BLaER1 (cell line): Measurements from ENCODE around the gene PPP1R13B.
"Not testable (repeated sequence)": the region's sequence is repeated elsewhere in the genome, so short reads cannot be mapped to it uniquely, and the experiment has no call there.

ENCODE experiments used
- H3K27ac ChIP-seq: shearing (Covaris generic); formaldehyde crosslinking; 2 replicates; pipeline ENCODE4 v1.8.1; 2022
- H3K27me3 ChIP-seq: shearing (Covaris generic); formaldehyde crosslinking; 2 replicates; pipeline ENCODE4 v1.8.1; 2022
- H3K36me3 ChIP-seq: shearing (Covaris generic); formaldehyde crosslinking; 2 replicates; pipeline ENCODE4 v1.8.1; 2022
- H3K4me1 ChIP-seq: shearing (Covaris generic); formaldehyde crosslinking; 2 replicates; pipeline ENCODE4 v1.8.1; 2022
- H3K4me2 ChIP-seq: shearing (Covaris generic); formaldehyde crosslinking; 2 replicates; pipeline ENCODE4 v1.8.1; 2022
- H3K4me3 ChIP-seq: shearing (Covaris generic); formaldehyde crosslinking; 2 replicates; pipeline ENCODE4 v1.8.1; 2022
- H3K9ac ChIP-seq: shearing (Covaris generic); formaldehyde crosslinking; 2 replicates; pipeline ENCODE4 v1.8.1; 2022
- H3K9me3 ChIP-seq: shearing (Covaris generic); formaldehyde crosslinking; 2 replicates; pipeline ENCODE4 v1.8.1; 2022
- H4K20me1 ChIP-seq: shearing (Covaris generic); formaldehyde crosslinking; 2 replicates; pipeline ENCODE4 v1.8.1; 2022
- Cebpa-rat ChIP-seq: shearing (Covaris generic); IDR thresholded peaks from 2 replicates; pipeline ENCODE4 v1.8.1; 2022

The PPP1R13B gene

GRCh38 chr14:103803661-103804060 lies 43.7 kb downstream of the PPP1R13B start:
- no peak overlapping the region for H3K4me2 ChIP-seq
- no peak for TF ChIP-seq Cebpa-rat
- H3K4me3 ChIP-seq = no peak overlapping the region
- no peaks in the 10 kb centered on the region for H3K27me3 ChIP-seq
- no peaks in the 10 kb centered on the region for H3K9me3 ChIP-seq
- no peak overlapping the region for H3K27ac ChIP-seq
- no peaks in the 10 kb centered on the region for H3K36me3 ChIP-seq
- H3K9ac ChIP-seq = no peak overlapping the region
- H4K20me1 ChIP-seq = peaks cover 16% of the 10 kb centered on the region; the same call in 1 of the 2 replicates
- peaks cover 40% of the 10 kb centered on the region for H3K4me1 ChIP-seq

GRCh38 chr14:103802356-103802755 lies 45.0 kb downstream of the PPP1R13B start:
- H3K9me3 ChIP-seq = no peaks in the 10 kb centered on the region
- H3K27me3 ChIP-seq = no peaks in the 10 kb centered on the region
- TF ChIP-seq Cebpa-rat = no peak
- H3K9ac ChIP-seq = no peak overlapping the region
- peaks cover 30% of the 10 kb centered on the region for H3K4me1 ChIP-seq
- H3K36me3 ChIP-seq = no peaks in the 10 kb centered on the region
- peaks cover 14% of the 10 kb centered on the region; the same call in 1 of the 2 replicates for H4K20me1 ChIP-seq
- no peak overlapping the region for H3K4me2 ChIP-seq
- H3K27ac ChIP-seq = no peak overlapping the region
- no peak overlapping the region for H3K4me3 ChIP-seq

- no peaks in the 10 kb centered on the region for H3K27me3 ChIP-seq
- TF ChIP-seq Cebpa-rat = no peak
- H3K4me1 ChIP-seq = peaks cover 21% of the 10 kb centered on the region
Observed at GRCh38 chr14:103801459-103801858, 45.9 kb downstream of the PPP1R13B start.

GRCh38 chr14:103793192-103793591 lies 54.2 kb downstream of the PPP1R13B start:
- not testable (repeated sequence) for H3K4me1 ChIP-seq, H3K36me3 ChIP-seq, H4K20me1 ChIP-seq, H3K9ac ChIP-seq, H3K4me3 ChIP-seq, H3K4me2 ChIP-seq, H3K27me3 ChIP-seq, H3K27ac ChIP-seq, H3K9me3 ChIP-seq

More at GRCh38 chr14:103801459-103801858, 45.9 kb downstream of the PPP1R13B start:
- Histone ChIP-seq H3K4me2 (no peak overlapping the region), H3K9ac (no peak overlapping the region), H4K20me1 (peaks cover 5% of the 10 kb centered on the region; the same call in 1 of the 2 replicates), H3K27ac (no peak overlapping the region), H3K4me3 (no peak overlapping the region), H3K9me3 (no peaks in the 10 kb centered on the region), H3K36me3 (no peaks in the 10 kb centered on the region)

GRCh38 chr14:103788086-103788485 lies 59.3 kb downstream of the PPP1R13B start:
- H3K4me2 ChIP-seq = no peak overlapping the region
- no peaks in the 10 kb centered on the region for H4K20me1 ChIP-seq
- H3K9ac ChIP-seq = no peak overlapping the region
- no peak for TF ChIP-seq Cebpa-rat
- peaks cover 8% of the 10 kb centered on the region for H3K4me1 ChIP-seq
- no peak overlapping the region for H3K27ac ChIP-seq
- H3K36me3 ChIP-seq = no peaks in the 10 kb centered on the region
- no peaks in the 10 kb centered on the region for H3K27me3 ChIP-seq
- H3K4me3 ChIP-seq = no peak overlapping the region
- H3K9me3 ChIP-seq = no peaks in the 10 kb centered on the region

GRCh38 chr14:103782376-103782775 lies 65.0 kb downstream of the PPP1R13B start:
- Histone ChIP-seq H3K9me3 (peaks cover 2% of the 10 kb centered on the region; the same call in 1 of the 2 replicates), H3K36me3 (peaks cover 5% of the 10 kb centered on the region; the same call in 1 of the 2 replicates), H3K4me1 (peaks cover 17% of the 10 kb centered on the region), H3K27me3 (no peaks in the 10 kb centered on the region), H3K27ac (no peak overlapping the region), H3K4me2 (peak overlapping the region; percentile 65; the same call in 1 of the 2 replicates), H4K20me1 (no peaks in the 10 kb centered on the region), H3K4me3 (no peak overlapping the region), H3K9ac (no peak overlapping the region)
- TF ChIP-seq Cebpa-rat = no peak

GRCh38 chr14:103776319-103776718 lies 71.1 kb downstream of the PPP1R13B start:
- H3K4me2 ChIP-seq, H3K4me3 ChIP-seq, H3K36me3 ChIP-seq, H3K27ac ChIP-seq, H3K9ac ChIP-seq, H3K27me3 ChIP-seq, H3K4me1 ChIP-seq, H4K20me1 ChIP-seq: not testable (repeated sequence)
- H3K9me3 ChIP-seq = peaks cover 21% of the 10 kb centered on the region

- H3K9ac ChIP-seq = no peak overlapping the region
- TF ChIP-seq Cebpa-rat = no peak
- no peak overlapping the region for H3K4me2 ChIP-seq
- H4K20me1 ChIP-seq = no peaks in the 10 kb centered on the region
- H3K9me3 ChIP-seq = peaks cover 22% of the 10 kb centered on the region
- peaks cover 9% of the 10 kb centered on the region; the same call in 1 of the 2 replicates for H3K36me3 ChIP-seq
- no peaks in the 10 kb centered on the region for H3K4me1 ChIP-seq
- H3K27me3 ChIP-seq = no peaks in the 10 kb centered on the region
- no peak overlapping the region for H3K4me3 ChIP-seq
- no peak overlapping the region for H3K27ac ChIP-seq
Observed at GRCh38 chr14:103775506-103775905, 71.9 kb downstream of the PPP1R13B start.

- Histone ChIP-seq H3K4me1 (no peaks in the 10 kb centered on the region), H3K4me3 (no peak overlapping the region), H3K27ac (no peak overlapping the region), H3K9ac (no peak overlapping the region), H3K9me3 (peaks cover 22% of the 10 kb centered on the region), H3K27me3 (no peaks in the 10 kb centered on the region), H3K4me2 (no peak overlapping the region), H3K36me3 (peaks cover 8% of the 10 kb centered on the region; the same call in 1 of the 2 replicates), H4K20me1 (no peaks in the 10 kb centered on the region)
- no peak for TF ChIP-seq Cebpa-rat
Observed at GRCh38 chr14:103773521-103773920, 73.9 kb downstream of the PPP1R13B start.

- Histone ChIP-seq H3K4me3 (no peak overlapping the region), H3K4me2 (no peak overlapping the region), H3K27ac (no peak overlapping the region), H4K20me1 (no peaks in the 10 kb centered on the region), H3K36me3 (0 out of 2 replicates have a peak, but pooled peaks cover 4% of the 10 kb centered on the region), H3K4me1 (no peaks in the 10 kb centered on the region), H3K9ac (no peak overlapping the region), H3K9me3 (peaks cover 19% of the 10 kb centered on the region), H3K27me3 (no peaks in the 10 kb centered on the region)
- no peak for TF ChIP-seq Cebpa-rat
Observed at GRCh38 chr14:103772078-103772712, 75.2 kb downstream of the PPP1R13B start.

- TF ChIP-seq Cebpa-rat = no peak
- Histone ChIP-seq H3K4me3 (no peak overlapping the region), H3K36me3 (0 out of 2 replicates have a peak, but pooled peaks cover 4% of the 10 kb centered on the region), H3K27ac (no peak overlapping the region), H3K9me3 (peaks cover 16% of the 10 kb centered on the region), H3K9ac (no peak overlapping the region), H3K27me3 (no peaks in the 10 kb centered on the region), H3K4me2 (no peak overlapping the region), H3K4me1 (no peaks in the 10 kb centered on the region), H4K20me1 (no peaks in the 10 kb centered on the region)
Observed at GRCh38 chr14:103770902-103771301, 76.5 kb downstream of the PPP1R13B start.
